ENCODE data around the gene DAPK2.

DNA sequence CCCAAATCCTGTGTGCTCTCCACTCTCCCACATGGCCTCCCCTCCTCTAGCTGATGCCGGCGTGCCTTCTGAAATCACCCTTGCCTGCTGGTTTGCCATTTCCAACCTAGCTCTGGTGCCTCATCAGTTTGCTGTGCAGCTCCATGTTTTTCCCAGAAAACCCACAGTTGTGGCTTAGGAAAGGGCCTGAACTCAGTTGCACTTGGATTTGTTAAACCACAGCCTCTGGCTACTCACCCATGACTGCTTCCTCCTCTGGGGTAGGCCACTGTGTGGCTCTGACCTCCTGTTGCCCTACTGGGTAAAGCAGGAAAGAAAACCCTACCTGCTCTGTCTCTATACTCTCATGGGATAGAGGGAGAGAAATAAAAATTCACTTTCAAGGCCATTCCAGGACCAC, 97.3 kb downstream of the DAPK2 start:
- TF ChIP-seq CTCF (IDR thresholded peaks at IDR 0.05) (no peak), CHD2 (IDR thresholded peaks at IDR 0.05; ENCODE audit: low read length, partially characterized antibody) (no peak), POLR2A (IDR thresholded peaks at IDR 0.05; ENCODE audit: low read length) (no peak), REST (IDR thresholded peaks at IDR 0.05) (no peak), RNF2 (IDR thresholded peaks at IDR 0.05; ENCODE audit: borderline replicate concordance, low read depth) (no peak), JUN (IDR thresholded peaks at IDR 0.05) (no peak), CBX8 (IDR thresholded peaks at IDR 0.05) (no peak), MAFK (IDR thresholded peaks at IDR 0.05; ENCODE audit: partially characterized antibody) (no peak), ZC3H11A (IDR thresholded peaks at IDR 0.05) (no peak), SMC3 (IDR thresholded peaks at IDR 0.05) (no peak)
- TF ChIP-seq, protein P1, sequence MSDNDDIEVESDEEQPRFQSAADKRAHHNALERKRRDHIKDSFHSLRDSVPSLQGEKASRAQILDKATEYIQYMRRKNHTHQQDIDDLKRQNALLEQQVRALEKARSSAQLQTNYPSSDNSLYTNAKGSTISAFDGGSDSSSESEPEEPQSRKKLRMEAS (IDR thresholded peaks at IDR 0.05), result no peak

Measured in A549 (cell line).